Tibial nerve (tissue), 4 donors: ENCODE measurements around the gene NXPH1. TPM values are rescaled to one million over a fixed set of nuclear protein-coding genes. Genes with fewer than 3 reads are reported as not detected.

ENCODE experiments used
- DNase-seq, 2 donors: peaks; one replicate each; pipeline ENCODE4 v3.0.0-alpha.2; 2019; ENCODE audit warnings: low spot score in 2 of 2
- H3K27ac ChIP-seq, 4 donors: fragments of 200-600 bp; sonication (generic) in 3 of 4; one replicate each; pipeline ENCODE4 v1.5.1; 2017 to 2019; ENCODE audit warnings: mild to moderate bottlenecking in 1 of 4
- H3K27me3 ChIP-seq, 2 donors: fragments of 200-600 bp; sonication (generic) in 1 of 2; one replicate each; pipeline versions ENCODE4 v1.5.1 to v1.6.0; 2017 to 2019
- H3K36me3 ChIP-seq, 3 donors: fragments of 200-600 bp; sonication (generic); one replicate each; pipeline ENCODE4 v1.5.1; 2018 to 2019
- H3K4me1 ChIP-seq, 4 donors: fragments of 200-600 bp; sonication (generic) in 3 of 4; one replicate each; pipeline ENCODE4 v1.5.1; 2017 to 2019
- H3K4me3 ChIP-seq, 4 donors: fragments of 200-600 bp; sonication (generic) in 3 of 4; one replicate each; pipeline ENCODE4 v1.5.1; 2017 to 2019; ENCODE audit warnings: mild to moderate bottlenecking in 1 of 4, moderate library complexity in 1 of 4
- H3K9me3 ChIP-seq, 4 donors: fragments of 200-600 bp; sonication (generic) in 3 of 4; one replicate each; pipeline ENCODE4 v1.5.1; 2017 to 2019
- EP300 ChIP-seq, 2 donors: sonication (generic); formaldehyde crosslinking; IDR thresholded peaks; one replicate each; pipeline ENCODE4 v1.6.1; 2017; ENCODE audit warnings: antibody characterized with exemption in 2 of 2, mild to moderate bottlenecking in 1 of 2
- POLR2A ChIP-seq, 2 donors: fragments of 450-650 bp; IDR thresholded peaks; one replicate each; pipeline ENCODE4 v1.6.1; 2017; ENCODE audit warnings: antibody characterized with exemption in 2 of 2, mild to moderate bottlenecking in 2 of 2, moderate library complexity in 2 of 2
- WGBS, 2 donors: methylation state at CpG; one replicate each; pipeline ENCODE4 v1.1.5; 2018; 5-methylcytosine and 5-hydroxymethylcytosine counted together
- total RNA-seq, 4 donors: library from RNA; depleted of rRNA; stranded (reverse); fragments of >200 nt; gene quantifications; one replicate each; pipeline ENCODE4 v1.1.0, GENCODE V29; 2016
- TF ChIP-seq, protein P1 (sequence below), 5 experiments: fragments of 200-600 bp in 3 of 5; fragments of 450-650 bp in 2 of 5; sonication (generic) in 3 of 5; IDR thresholded peaks; one replicate each; pipeline ENCODE4 v1.5.1; 2016 to 2019; ENCODE audit warnings: antibody characterized with exemption in 5 of 5, mild to moderate bottlenecking in 3 of 5, moderate library complexity in 2 of 5

Gene NXPH1
- total RNA-seq, 4 donors from 2014 or later = not detected

DNA sequence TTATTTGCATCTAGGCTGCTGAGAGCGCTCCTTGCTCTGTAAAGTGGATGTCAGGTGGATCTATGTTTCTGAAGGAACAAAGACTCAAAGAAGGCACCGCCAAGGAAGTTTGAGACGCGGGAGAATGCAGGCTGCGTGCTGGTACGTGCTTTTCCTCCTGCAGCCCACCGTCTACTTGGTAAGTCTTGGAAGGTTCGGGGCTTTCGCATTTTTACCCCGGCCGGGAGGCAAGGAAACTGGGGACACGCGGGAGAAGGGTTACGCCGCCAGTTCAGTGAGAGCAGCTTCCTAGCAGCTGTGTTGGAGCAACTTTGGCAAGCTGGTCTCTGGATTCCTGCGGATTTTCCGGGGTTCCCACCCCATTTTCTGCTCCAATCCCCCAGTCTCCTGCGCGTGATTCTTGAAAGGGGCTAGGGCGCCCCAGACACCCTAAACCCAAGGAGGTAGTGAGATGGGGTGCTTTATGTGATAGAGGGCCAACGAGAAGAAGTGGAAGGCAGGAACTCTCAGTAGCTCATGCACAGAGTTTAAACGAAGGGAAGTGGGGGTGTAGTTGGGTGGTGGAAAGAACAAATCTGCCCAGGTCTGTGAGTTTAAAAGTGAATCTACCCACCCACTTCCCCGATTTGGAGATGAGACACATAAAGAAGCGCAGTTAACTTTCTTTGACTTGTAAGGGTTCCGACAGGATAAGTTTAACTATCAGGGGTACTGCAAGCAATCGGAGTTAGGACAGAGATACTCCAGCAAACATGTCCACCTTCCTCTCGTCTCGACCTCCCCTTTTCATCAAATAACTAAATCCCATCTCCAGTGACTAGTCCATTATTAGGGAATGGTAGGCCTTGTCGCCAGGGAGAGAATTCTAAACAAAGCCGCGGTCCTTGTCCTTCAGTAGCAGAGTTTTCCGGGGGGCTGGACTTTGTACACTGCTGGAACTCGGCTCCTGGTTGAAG, 2.5 kb downstream of the NXPH1 start:
- no peak for DNase-seq
- H3K4me3 ChIP-seq = no peak overlapping the region
- no peaks in the 10 kb centered on the region for H3K9me3 ChIP-seq
- 7 to 9% methylated on average over 32 to 33 of the region's 33 CpGs for WGBS, 2 donors
- peaks cover 0 to 96% of the 10 kb centered on the region in 2 donors for H3K27me3 ChIP-seq
- TF ChIP-seq EP300 (IDR thresholded peaks at IDR 0.05) = no peak
- TF ChIP-seq, protein P1, sequence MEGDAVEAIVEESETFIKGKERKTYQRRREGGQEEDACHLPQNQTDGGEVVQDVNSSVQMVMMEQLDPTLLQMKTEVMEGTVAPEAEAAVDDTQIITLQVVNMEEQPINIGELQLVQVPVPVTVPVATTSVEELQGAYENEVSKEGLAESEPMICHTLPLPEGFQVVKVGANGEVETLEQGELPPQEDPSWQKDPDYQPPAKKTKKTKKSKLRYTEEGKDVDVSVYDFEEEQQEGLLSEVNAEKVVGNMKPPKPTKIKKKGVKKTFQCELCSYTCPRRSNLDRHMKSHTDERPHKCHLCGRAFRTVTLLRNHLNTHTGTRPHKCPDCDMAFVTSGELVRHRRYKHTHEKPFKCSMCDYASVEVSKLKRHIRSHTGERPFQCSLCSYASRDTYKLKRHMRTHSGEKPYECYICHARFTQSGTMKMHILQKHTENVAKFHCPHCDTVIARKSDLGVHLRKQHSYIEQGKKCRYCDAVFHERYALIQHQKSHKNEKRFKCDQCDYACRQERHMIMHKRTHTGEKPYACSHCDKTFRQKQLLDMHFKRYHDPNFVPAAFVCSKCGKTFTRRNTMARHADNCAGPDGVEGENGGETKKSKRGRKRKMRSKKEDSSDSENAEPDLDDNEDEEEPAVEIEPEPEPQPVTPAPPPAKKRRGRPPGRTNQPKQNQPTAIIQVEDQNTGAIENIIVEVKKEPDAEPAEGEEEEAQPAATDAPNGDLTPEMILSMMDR (IDR thresholded peaks at IDR 0.05) = no peak
- TF ChIP-seq POLR2A (IDR thresholded peaks at IDR 0.05) = no peak
- no peaks in the 10 kb centered on the region for H3K36me3 ChIP-seq
- peaks cover 0 to 39% (median 4%) of the 10 kb centered on the region in 4 donors for H3K4me1 ChIP-seq
- no peak overlapping the region for H3K27ac ChIP-seq

DNA sequence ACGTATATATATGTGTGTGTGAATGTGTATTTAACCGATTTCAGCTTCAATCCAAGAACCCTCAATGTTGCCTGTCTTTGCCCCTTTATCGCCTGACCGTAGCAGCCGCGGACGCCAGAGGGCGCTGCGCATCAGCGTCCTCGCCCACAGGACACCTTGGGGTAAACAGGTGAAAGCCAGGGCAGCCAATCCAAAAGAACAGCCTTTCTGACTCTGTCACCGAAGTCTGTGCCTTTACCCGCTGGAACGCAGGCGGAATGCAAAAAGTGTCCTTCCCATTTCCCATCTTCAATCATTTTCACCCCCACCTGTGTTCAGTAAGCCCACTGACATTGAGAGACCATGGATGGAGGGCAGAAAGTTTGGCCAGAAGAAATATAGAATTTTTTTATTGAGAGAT, 3.6 kb downstream of the NXPH1 start:
- H3K9me3 ChIP-seq = no peaks in the 10 kb centered on the region
- H3K36me3 ChIP-seq = no peaks in the 10 kb centered on the region
- H3K27ac ChIP-seq = no peak overlapping the region
- DNase-seq = no peak
- whole genome bisulfite sequencing, 2 donors = 0 to 1% methylated on average over 15 of the region's 15 CpGs
- H3K4me1 ChIP-seq = peaks cover 0 to 46% (median 4%) of the 10 kb centered on the region in 4 donors
- no peak for TF ChIP-seq POLR2A (IDR thresholded peaks at IDR 0.05)
- no peak for TF ChIP-seq EP300 (IDR thresholded peaks at IDR 0.05)
- TF ChIP-seq, protein P1 (IDR thresholded peaks at IDR 0.05) = peak in 2 of 5 experiments; percentile 33 to 39
- H3K27me3 ChIP-seq = peaks cover 0 to 100% of the 10 kb centered on the region in 2 donors
- no peak overlapping the region for H3K4me3 ChIP-seq

DNA sequence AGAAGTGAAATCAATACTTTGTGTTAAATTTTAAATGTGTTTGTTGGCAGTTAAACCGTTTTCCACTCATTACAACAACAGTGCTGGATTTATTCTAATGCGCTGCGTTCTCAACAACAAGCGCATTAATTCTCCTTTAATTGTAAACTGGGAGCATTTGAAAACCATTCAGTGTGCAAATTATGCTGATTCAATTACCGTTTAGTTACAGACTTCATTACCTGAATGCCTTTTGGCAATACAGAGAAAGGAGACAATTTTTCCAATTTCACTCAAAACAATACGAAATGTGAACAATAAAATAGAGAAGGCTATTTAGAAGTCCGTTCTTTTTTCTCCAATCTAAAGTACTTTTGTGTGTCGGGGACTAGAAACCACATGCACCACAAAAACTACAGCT, 4.2 kb downstream of the NXPH1 start:
- no peak for DNase-seq
- TF ChIP-seq POLR2A (IDR thresholded peaks at IDR 0.05) (no peak), EP300 (IDR thresholded peaks at IDR 0.05) (no peak)
- TF ChIP-seq, protein P1 (IDR thresholded peaks at IDR 0.05) = no peak
- Histone ChIP-seq H3K36me3 (no peaks in the 10 kb centered on the region), H3K27ac (no peak overlapping the region), H3K27me3 (peaks cover 0 to 100% of the 10 kb centered on the region in 2 donors), H3K4me1 (peaks cover 0 to 51% (median 4%) of the 10 kb centered on the region in 4 donors), H3K4me3 (no peak overlapping the region), H3K9me3 (no peaks in the 10 kb centered on the region)
- WGBS, 2 donors = 4% methylated on average over 8 of the region's 8 CpGs

DNA sequence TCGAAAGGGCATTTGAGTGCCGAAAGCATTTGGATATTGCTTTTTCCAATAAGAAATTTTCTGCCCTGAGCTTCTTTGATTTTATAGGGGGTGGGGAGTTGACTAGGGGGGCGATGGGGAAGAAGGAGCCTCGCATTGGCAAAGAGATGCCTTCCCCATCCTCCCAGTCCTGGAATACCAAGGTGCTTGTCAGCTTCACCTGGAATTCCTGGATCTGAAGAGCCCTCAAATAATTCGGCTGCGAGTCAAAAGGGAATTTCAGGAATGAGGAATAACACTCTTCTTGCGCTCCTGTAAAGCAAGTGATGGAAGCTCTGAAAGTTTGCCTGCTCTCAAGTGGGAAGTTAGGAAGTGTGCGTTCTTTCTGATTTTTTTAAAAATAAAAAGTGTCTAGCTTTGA, 7.3 kb downstream of the NXPH1 start:
- H3K36me3 ChIP-seq = no peaks in the 10 kb centered on the region
- DNase-seq = no peak
- TF ChIP-seq, protein P1 (IDR thresholded peaks at IDR 0.05) = no peak
- TF ChIP-seq EP300 (IDR thresholded peaks at IDR 0.05) (no peak), POLR2A (IDR thresholded peaks at IDR 0.05) (no peak)
- WGBS, 2 donors = 11 to 14% methylated on average over 8 of the region's 8 CpGs
- H3K27me3 ChIP-seq = peaks cover 0 to 97% of the 10 kb centered on the region in 2 donors
- no peak overlapping the region for H3K27ac ChIP-seq
- no peaks in the 10 kb centered on the region for H3K9me3 ChIP-seq
- no peak overlapping the region for H3K4me3 ChIP-seq
- H3K4me1 ChIP-seq = peaks cover 0 to 41% (median 0%) of the 10 kb centered on the region in 4 donors
